ENCODE results near the gene C4A.
"Not testable (repeated sequence)": the region's sequence is repeated elsewhere in the genome, so short reads cannot be mapped to it uniquely, and the experiment has no call there.

- not testable (repeated sequence) for TF ChIP-seq POLR2AphosphoS5, CTCF (IDR thresholded peaks at IDR 0.05)
These were observed 21.4 kb downstream of the C4A start for GRCh38 chr6:32003301-32003700.
